COR-L47 (cell line): ENCODE results near the gene DOK1.
A peak's percentile ranks its signal among the peaks of the same experiment; 100 is the strongest.

ENCODE experiments used
- DNase-seq: peaks from one replicate; lab custom pipeline; 2025; lab: John Stamatoyannopoulos, UW

DOK1 gene

DNA sequence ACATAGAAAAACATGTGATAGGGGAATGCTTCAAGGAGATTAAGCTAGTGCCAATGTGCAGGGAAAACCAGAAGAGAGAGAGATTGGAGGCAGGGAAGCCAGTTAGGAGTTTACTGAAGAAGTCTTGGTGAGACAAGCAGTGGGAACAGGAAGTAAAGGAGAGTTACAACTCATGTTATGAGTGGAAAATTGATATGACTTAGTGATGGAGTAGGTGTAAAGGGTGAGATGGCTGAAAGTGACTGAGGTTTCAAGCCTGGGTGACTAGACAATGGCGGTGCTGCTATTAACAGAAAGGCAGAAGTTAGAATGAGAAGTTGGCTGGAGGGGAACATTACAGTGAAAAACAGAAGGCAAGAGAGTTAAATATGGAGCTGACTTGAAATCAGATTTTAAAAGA, 16.5 kb downstream of the DOK1 start:
- no peak for DNase-seq

GRCh38 chr2:74572178-74572925, 17.8 kb downstream of the DOK1 start:
- DNase-seq, result no peak

DNA sequence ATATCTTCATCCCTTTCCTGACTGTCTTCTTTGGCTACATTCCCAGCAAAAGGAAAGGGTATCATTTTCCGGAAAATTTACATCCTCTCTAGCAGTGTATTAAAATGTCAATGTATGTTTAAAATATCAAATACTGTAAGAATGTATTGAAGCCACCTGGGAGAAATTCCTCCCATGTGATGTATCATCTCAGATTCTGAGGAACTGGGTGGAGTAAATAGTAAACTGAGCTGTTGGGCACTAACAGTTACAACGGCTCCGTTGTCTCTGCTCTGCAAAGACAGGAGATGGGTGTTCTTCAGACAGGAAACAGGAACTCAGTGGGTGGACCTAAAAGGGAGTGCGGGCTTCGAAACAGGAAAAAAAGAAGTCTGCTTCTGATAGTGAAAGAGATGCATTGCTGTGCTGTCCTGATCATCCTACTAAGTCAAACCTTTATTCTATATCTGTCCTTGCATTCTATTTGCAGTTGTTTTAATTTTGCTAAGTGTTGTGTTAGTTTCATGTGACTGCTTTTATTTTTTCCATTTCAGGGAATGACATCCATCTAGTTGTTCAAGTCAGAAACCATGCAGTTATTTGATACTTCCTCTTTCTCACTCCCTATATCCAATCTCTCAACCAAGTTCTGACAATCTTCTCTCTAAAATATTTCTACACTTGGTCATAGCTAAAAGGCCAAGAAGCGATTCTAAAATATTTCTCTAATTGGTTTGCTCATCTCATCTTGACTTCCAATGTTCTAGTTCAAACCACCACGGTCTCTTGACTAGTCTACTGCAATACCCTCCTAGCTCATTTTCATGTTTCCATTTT, 19.4 kb downstream of the DOK1 start:
- DNase-seq, result no peak

- DNase-seq, result no peak
These were observed 20.8 kb downstream of the DOK1 start for GRCh38 chr2:74575320-74575719.

DNA sequence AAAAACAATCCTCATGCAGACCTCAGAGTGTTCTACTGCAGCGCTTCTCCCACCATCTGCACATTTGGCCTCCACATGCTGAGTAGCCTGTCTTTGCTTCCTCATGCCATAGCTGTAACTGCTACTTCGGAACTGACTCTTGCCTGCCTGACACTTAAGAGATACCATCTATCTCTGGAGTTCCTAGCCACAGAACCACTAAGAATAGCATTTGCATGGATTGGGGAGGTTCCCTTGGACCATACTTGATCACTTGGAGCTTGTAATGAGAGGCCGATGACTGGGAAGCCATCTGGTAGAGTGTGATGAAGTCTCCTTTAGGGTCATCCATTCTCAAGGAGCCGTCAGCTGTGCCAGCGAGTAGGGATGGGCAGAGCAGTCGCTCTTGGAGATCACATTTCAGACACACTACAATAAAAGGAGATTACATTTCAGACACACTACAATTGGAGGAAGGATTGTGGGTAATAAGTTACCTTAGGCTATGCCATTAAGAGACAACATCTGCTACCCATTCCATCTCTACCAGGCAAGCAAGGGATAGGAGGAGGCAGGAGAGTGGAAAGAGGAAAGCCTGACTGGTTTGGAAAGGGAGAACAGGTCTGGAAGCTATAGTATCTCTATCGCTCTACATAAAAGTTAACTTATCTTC, 21.8 kb downstream of the DOK1 start:
- DNase-seq, result no peak

GRCh38 chr2:74576863-74577229, 22.3 kb downstream of the DOK1 start:
- DNase-seq, result no peak

DNA sequence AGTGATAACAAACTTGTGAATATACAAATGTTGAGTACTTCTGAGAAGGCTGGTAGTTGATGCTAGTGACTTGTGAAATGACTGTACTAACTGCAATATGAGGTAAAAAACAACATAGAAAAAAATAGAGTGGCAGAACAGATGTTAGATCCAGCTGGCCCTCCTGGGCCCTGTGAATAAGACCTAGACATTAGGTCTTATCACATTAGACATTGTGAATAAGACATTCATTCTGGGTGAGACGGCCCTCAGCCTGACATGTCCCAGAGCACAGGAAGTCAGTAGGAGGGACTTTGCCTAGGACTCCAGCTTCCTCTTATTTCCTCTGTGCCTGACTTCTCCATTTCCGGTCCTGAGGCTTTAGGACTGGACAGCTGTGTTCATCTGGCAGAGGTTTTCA, 22.9 kb downstream of the DOK1 start:
- no peak for DNase-seq

- no peak for DNase-seq
These were observed 23.9 kb downstream of the DOK1 start for GRCh38 chr2:74578408-74578807.

- DNase-seq, result no peak
These were observed 26.9 kb downstream of the DOK1 start for GRCh38 chr2:74581463-74581862.

- DNase-seq, result no peak
These were observed 27.7 kb downstream of the DOK1 start for GRCh38 chr2:74582184-74582583.

DNA sequence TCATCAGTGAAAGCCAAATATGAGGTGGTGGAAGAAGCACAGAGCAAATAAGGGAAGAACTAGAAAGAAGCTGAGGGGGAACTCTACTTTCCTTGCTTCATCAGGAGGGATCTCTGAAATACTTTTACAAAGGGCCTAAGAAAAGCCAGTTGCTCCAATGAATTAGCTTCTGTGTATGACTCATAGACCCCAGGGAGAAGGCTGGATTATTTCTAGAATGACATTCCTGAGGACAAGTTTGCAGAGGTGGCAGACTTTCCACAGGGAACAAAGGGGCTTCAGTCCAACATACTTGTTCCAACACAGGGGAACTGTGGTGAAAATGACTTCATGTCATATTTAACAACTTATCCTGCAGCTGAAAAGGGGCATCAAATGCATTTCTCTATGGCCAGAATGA, 29.0 kb downstream of the DOK1 start:
- no peak for DNase-seq

GRCh38 chr2:74584088-74584645, 29.6 kb downstream of the DOK1 start:
- no peak for DNase-seq

- DNase-seq, result no peak
These were observed 31.1 kb downstream of the DOK1 start for GRCh38 chr2:74585406-74586185.

DNA sequence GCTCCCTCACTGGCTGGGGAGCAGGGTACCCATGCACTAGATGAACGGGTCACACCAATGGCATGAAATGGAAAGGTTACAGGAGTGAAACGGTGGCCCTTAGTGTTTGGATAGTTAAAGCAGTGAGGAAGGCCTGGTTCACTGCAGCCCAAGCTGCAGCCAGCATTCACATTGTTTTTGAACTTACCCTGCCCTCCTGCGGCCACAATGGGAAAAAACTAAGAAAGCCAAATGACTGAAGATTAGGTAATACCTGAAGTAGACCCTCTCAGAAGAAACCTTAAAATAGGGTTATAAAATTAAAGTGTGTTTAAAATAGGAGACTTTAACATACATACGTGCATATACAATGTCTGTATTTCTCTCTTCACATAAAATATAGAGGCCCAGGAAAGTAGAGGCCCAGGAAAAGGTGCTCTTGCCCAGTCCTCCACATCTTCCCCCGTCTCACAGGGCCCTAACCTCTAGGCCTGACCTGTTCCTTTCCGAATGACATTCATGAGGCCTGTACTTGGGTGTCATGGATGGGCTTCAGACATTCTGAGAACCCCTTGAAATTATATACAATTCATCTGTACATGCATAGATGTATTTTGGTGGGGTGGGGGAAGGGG, 33.3 kb downstream of the DOK1 start:
- DNase-seq, result peak; percentile 38

GRCh38 chr2:74588664-74589063, 34.1 kb downstream of the DOK1 start:
- DNase-seq, result no peak

DNA sequence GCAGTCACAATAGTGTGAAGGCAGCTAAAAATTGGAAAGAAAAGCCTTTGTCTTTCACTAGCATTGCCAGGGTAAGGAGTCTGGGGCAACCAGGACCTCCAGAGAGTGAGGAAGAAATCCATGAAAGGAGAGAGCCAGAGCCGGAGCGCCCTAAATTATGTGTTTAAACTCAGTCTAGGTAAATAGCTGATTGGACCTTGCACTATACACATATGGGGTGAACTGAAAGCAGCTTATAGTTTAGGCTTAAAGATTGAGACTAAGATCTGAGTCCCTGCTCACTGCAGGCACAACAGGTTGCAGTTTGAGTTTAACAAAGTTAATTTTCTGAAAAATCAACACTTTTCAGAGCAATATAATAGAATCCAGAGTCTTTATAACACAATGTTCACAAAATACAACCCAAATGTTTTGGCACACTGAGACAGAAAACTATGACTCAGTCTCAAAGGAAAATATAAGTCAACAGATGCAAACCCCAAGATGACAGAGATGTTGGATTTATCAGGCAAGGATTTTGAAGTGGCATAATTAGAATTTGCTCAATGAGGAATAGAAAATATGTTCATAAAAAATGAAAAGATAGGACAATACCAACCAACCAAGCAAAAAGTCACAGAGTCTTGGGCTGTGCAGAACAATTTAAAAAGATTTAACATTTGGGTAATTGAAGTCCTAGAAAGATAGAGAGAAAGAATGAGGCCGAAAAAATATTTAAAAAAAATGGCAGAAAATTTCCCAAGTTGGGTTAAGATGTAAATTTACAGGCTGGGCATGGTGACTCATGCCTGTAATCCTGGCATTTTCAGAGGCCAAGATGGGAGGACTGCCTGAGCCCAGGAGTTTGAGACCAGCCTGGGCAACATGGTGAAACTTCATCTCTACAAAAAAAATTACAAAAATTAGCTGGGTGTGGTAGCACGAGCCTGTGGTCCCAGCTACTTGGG, 39.6 kb downstream of the DOK1 start:
- no peak for DNase-seq

DNA sequence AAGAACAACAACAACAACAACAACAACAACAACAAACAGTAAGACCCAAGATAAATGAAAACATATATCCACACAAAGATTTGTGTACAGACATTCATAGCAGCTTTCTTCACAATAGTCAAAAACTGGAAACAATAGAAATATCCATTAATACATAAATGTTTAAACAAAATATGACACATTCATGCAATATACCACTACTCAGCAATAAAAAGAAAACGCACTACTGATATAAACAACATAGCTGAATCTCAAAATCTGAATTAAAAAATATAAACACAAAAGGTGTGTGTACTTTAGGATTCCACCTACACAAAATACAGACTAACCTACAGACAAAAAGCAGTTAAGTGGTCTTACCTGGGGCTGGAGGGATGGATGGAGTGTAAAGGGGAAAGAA, 42.1 kb downstream of the DOK1 start:
- no peak for DNase-seq

DNA sequence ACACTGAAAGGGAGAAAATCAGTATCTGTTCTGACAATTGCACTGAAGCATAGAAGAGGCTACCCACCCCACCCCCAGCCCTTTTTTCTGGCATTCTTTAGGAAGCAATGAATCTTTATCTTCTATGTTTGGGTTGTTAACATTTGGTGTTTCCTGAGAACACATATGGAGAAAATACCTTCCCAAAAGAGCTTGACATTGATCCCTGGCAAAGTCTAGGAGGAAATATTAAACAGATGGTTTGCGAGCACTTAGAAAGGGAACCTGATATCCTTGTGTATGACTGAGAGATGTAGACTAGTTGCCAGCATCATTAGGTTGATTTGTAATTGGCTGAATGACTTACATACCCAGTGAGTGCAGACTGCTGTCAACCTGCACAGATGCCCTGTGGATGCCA, 42.9 kb downstream of the DOK1 start:
- no peak for DNase-seq

DNA sequence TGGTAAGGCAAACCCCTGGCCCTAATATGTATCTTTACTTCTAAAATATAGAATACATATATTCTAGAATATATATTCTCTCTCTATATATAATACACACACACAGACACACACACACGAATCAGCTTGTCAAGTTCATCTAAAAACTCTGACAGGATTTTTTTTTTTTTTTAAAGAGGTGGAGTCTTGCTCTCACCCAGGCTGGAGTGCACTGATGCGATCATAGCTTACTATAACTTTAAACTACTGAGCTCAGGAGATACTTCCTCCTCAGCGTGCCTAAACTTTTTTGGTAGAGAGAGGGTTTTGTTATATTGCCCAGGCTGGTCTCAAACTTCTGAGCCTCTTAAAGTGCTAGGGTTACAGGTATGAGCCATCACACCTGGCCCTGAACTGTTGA, 45.2 kb downstream of the DOK1 start:
- no peak for DNase-seq

- DNase-seq, result no peak
These were observed 48.2 kb downstream of the DOK1 start for GRCh38 chr2:74602586-74603281.
